ENCODE measurements around the gene RPS6KA2.

Gene RPS6KA2

GRCh38 chr6:166598441-166599138 lies 28.5 kb downstream of the RPS6KA2 start:
- Histone ChIP-seq H3K27me3 (ENCODE audit: control insufficient read depth, insufficient read depth, low read length) (no peaks in the 10 kb centered on the region), H3K27ac (ENCODE audit: low read depth, low read length) (no peak overlapping the region), H3K9me3 (ENCODE audit: control insufficient read depth, insufficient read depth, low read depth, low read length) (no peaks in the 10 kb centered on the region), H3K9ac (ENCODE audit: low read length) (no peak overlapping the region), H3K4me3 (ENCODE audit: low read depth, low read length) (no peak overlapping the region), H3K4me1 (ENCODE audit: control insufficient read depth, insufficient read depth, low read length) (peaks cover 9% of the 10 kb centered on the region), H3K36me3 (ENCODE audit: control insufficient read depth, insufficient read depth, low read length) (no peaks in the 10 kb centered on the region)

GRCh38 chr6:166597711-166598440 lies 29.2 kb downstream of the RPS6KA2 start:
- no peaks in the 10 kb centered on the region for H3K27me3 ChIP-seq (ENCODE audit: control insufficient read depth, insufficient read depth, low read length)
- H3K27ac ChIP-seq (ENCODE audit: low read depth, low read length), result no peak overlapping the region
- no peak overlapping the region for H3K9ac ChIP-seq (ENCODE audit: low read length)
- peaks cover 4% of the 10 kb centered on the region for H3K4me1 ChIP-seq (ENCODE audit: control insufficient read depth, insufficient read depth, low read length)
- H3K4me3 ChIP-seq (ENCODE audit: low read depth, low read length), result no peak overlapping the region
- no peaks in the 10 kb centered on the region for H3K9me3 ChIP-seq (ENCODE audit: control insufficient read depth, insufficient read depth, low read depth, low read length)
- H3K36me3 ChIP-seq (ENCODE audit: control insufficient read depth, insufficient read depth, low read length), result no peaks in the 10 kb centered on the region

DNA sequence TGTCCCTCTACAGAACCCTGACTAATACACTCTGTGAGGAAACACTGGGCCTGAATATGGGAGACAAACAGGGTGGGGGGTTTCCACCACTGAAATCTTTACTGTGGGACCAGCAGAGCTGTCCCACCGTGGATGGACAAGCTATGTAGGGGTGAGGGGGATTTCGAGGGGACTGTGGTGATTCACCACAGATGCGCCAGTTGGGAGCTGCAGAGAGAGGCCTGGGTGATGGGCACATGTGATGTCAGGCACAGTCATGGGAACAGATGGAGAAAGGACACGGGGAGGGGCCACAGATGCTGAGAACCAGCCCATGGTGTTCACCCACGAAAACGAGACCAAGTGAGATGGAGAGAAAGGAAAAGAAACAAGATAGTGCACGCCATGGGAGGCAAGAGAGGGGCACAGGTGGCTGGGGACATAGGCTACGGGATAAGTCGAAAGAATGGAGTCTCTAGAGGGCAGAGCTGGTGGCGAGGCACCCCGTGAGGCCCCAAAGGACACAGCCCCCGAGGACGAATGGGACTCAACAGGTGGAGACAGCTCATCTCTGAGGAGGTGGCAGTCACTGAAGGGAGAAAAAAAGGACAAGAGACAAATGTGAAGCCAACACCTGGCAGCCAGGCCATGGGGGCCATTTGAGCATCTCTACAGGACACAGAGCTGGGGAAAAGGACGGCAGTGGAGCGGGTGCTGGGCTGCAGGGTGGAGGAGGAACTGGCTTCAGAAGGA lies 30.1 kb downstream of the RPS6KA2 start:
- Histone ChIP-seq H3K27ac (ENCODE audit: low read depth, low read length) (no peak overlapping the region), H3K9ac (ENCODE audit: low read length) (no peak overlapping the region), H3K4me1 (ENCODE audit: control insufficient read depth, insufficient read depth, low read length) (peaks cover 3% of the 10 kb centered on the region; the same call in 1 of the 2 replicates)

GRCh38 chr6:166595949-166596348 lies 31.1 kb downstream of the RPS6KA2 start:
- Histone ChIP-seq H3K9ac (ENCODE audit: low read length) (no peak overlapping the region), H3K9me3 (ENCODE audit: control insufficient read depth, insufficient read depth, low read depth, low read length) (no peaks in the 10 kb centered on the region), H3K4me1 (ENCODE audit: control insufficient read depth, insufficient read depth, low read length) (peaks cover 3% of the 10 kb centered on the region; the same call in 1 of the 2 replicates), H3K27ac (ENCODE audit: low read depth, low read length) (no peak overlapping the region), H3K36me3 (ENCODE audit: control insufficient read depth, insufficient read depth, low read length) (no peaks in the 10 kb centered on the region), H3K27me3 (ENCODE audit: control insufficient read depth, insufficient read depth, low read length) (no peaks in the 10 kb centered on the region), H3K4me3 (ENCODE audit: low read depth, low read length) (no peak overlapping the region)

More for the DNA sequence above, 30.1 kb downstream of the RPS6KA2 start:
- Histone ChIP-seq H3K27me3 (ENCODE audit: control insufficient read depth, insufficient read depth, low read length) (no peaks in the 10 kb centered on the region), H3K36me3 (ENCODE audit: control insufficient read depth, insufficient read depth, low read length) (no peaks in the 10 kb centered on the region), H3K9me3 (ENCODE audit: control insufficient read depth, insufficient read depth, low read depth, low read length) (no peaks in the 10 kb centered on the region), H3K4me3 (ENCODE audit: low read depth, low read length) (no peak overlapping the region)

DNA sequence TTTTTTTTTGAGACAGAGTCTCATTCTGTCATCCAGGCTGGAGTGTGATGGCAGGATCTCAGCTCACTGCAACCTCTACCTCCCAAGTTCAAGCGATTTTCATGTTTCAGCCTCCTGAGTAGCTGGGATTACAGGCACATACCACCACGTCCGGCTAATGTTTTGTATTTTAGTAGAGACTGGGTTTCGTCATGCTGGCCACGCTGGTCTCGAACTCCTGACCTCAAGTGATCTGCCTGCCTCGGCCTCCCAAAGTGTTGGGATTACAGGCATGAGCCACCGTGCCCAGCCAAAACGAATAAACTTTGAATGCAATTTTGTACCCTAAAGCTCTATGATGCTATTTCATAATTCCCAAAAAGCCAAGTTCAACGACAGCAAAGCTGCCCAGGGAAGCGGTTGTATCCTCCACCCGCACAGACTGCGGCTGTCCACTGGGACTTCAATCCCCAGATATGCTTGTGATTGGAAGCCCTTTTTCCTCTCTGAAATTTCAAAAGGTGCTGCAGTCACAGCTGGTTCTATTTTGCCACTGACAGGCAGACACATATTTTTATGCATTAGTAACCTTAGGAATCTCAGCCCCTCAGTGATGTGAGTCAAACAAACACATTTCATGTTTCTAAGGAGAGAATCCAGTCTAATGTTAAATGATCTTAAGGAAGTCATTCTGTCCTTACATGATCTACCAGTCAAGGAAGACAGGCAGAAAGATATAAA lies 31.8 kb downstream of the RPS6KA2 start:
- Histone ChIP-seq H3K4me3 (ENCODE audit: low read depth, low read length) (no peak overlapping the region), H3K9ac (ENCODE audit: low read length) (no peak overlapping the region), H3K36me3 (ENCODE audit: control insufficient read depth, insufficient read depth, low read length) (no peaks in the 10 kb centered on the region), H3K9me3 (ENCODE audit: control insufficient read depth, insufficient read depth, low read depth, low read length) (no peaks in the 10 kb centered on the region), H3K27me3 (ENCODE audit: control insufficient read depth, insufficient read depth, low read length) (no peaks in the 10 kb centered on the region), H3K4me1 (ENCODE audit: control insufficient read depth, insufficient read depth, low read length) (peaks cover 3% of the 10 kb centered on the region; the same call in 1 of the 2 replicates), H3K27ac (ENCODE audit: low read depth, low read length) (no peak overlapping the region)

GRCh38 chr6:166592821-166593220 lies 34.2 kb downstream of the RPS6KA2 start:
- Histone ChIP-seq H3K27ac (ENCODE audit: low read depth, low read length) (no peak overlapping the region), H3K9me3 (ENCODE audit: control insufficient read depth, insufficient read depth, low read depth, low read length) (no peaks in the 10 kb centered on the region), H3K27me3 (ENCODE audit: control insufficient read depth, insufficient read depth, low read length) (no peaks in the 10 kb centered on the region), H3K36me3 (ENCODE audit: control insufficient read depth, insufficient read depth, low read length) (no peaks in the 10 kb centered on the region), H3K4me1 (ENCODE audit: control insufficient read depth, insufficient read depth, low read length) (peaks cover 7% of the 10 kb centered on the region; the same call in 1 of the 2 replicates), H3K9ac (ENCODE audit: low read length) (no peak overlapping the region), H3K4me3 (ENCODE audit: low read depth, low read length) (no peak overlapping the region)

DNA sequence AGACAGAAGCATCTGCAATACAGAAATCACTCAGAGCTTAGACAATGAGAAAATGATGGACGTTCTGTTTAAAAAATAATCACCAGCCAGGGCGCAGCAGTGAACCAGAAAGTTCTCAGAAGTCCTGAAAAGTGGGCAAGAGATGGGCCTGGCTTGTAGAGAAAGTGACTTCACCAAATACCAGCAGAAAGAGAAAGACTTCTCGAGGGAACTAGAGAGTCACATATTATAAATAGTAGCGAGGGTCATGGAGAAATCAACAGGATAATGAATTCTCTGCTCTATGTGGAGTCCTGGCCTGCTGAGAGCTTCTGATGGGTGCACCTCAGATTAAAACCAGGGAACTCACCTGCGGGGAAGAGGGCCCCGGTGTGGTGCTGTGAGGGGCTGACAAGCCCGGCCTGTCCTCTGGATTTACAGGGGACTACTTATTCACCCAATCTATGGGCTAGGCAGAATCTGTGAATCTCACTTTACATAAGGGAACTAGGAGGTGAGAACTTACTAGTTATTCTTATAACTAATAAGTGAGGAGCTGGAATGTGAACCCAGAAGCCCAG lies 35.0 kb downstream of the RPS6KA2 start:
- peaks cover 7% of the 10 kb centered on the region; the same call in 1 of the 2 replicates for H3K4me1 ChIP-seq (ENCODE audit: control insufficient read depth, insufficient read depth, low read length)

GRCh38 chr6:166591026-166591425 lies 36.0 kb downstream of the RPS6KA2 start:
- Histone ChIP-seq H3K27me3 (ENCODE audit: control insufficient read depth, insufficient read depth, low read length) (no peaks in the 10 kb centered on the region), H3K9me3 (ENCODE audit: control insufficient read depth, insufficient read depth, low read depth, low read length) (no peaks in the 10 kb centered on the region), H3K9ac (ENCODE audit: low read length) (no peak overlapping the region), H3K36me3 (ENCODE audit: control insufficient read depth, insufficient read depth, low read length) (no peaks in the 10 kb centered on the region), H3K4me3 (ENCODE audit: low read depth, low read length) (no peak overlapping the region), H3K27ac (ENCODE audit: low read depth, low read length) (no peak overlapping the region), H3K4me1 (ENCODE audit: control insufficient read depth, insufficient read depth, low read length) (peaks cover 7% of the 10 kb centered on the region; the same call in 1 of the 2 replicates)

More for the DNA sequence above, 35.0 kb downstream of the RPS6KA2 start:
- Histone ChIP-seq H3K36me3 (ENCODE audit: control insufficient read depth, insufficient read depth, low read length) (no peaks in the 10 kb centered on the region), H3K9ac (ENCODE audit: low read length) (no peak overlapping the region), H3K27me3 (ENCODE audit: control insufficient read depth, insufficient read depth, low read length) (no peaks in the 10 kb centered on the region), H3K27ac (ENCODE audit: low read depth, low read length) (no peak overlapping the region), H3K4me3 (ENCODE audit: low read depth, low read length) (no peak overlapping the region), H3K9me3 (ENCODE audit: control insufficient read depth, insufficient read depth, low read depth, low read length) (no peaks in the 10 kb centered on the region)

DNA sequence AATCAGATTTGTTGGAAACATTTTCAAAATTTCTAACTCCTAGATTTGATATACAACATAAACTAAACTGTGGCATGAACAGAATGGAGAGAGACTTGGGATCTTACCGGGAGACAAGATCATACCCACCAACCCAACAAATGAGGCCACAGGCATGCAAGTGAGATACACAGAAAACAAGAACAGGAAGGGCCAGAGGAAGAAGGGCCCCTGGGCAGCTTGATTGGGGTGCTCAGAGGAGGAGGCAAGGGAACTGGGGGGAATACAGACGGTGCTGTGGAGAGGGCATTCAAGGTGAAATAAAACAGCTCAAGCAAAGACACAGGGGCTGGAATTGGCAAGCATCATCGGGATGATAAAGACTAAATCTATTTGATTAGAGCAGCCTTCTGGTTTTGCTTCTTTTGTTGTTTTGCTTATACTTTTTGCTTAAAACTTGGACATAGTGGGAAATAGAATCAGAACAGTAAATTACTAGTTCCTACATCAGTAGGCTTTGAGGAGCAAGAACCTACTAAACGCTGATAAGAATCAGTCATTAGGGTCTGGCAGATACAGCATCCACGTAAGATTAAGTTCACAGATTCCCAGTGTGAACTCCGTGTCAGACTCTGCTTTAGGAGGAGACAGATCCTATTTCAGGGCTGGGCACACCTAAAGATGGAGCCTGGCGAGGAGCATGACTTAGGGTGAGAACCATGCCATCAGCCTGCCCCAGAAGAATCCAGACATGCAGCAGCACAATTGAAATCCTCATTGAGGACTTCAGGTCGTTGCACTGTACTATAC lies 37.1 kb downstream of the RPS6KA2 start:
- H3K27ac ChIP-seq (ENCODE audit: low read depth, low read length), result no peak overlapping the region
- no peaks in the 10 kb centered on the region for H3K9me3 ChIP-seq (ENCODE audit: control insufficient read depth, insufficient read depth, low read depth, low read length)
- no peaks in the 10 kb centered on the region for H3K36me3 ChIP-seq (ENCODE audit: control insufficient read depth, insufficient read depth, low read length)
- H3K9ac ChIP-seq (ENCODE audit: low read length), result no peak overlapping the region
- peaks cover 7% of the 10 kb centered on the region; the same call in 1 of the 2 replicates for H3K4me1 ChIP-seq (ENCODE audit: control insufficient read depth, insufficient read depth, low read length)
- no peaks in the 10 kb centered on the region for H3K27me3 ChIP-seq (ENCODE audit: control insufficient read depth, insufficient read depth, low read length)
- H3K4me3 ChIP-seq (ENCODE audit: low read depth, low read length), result no peak overlapping the region

DNA sequence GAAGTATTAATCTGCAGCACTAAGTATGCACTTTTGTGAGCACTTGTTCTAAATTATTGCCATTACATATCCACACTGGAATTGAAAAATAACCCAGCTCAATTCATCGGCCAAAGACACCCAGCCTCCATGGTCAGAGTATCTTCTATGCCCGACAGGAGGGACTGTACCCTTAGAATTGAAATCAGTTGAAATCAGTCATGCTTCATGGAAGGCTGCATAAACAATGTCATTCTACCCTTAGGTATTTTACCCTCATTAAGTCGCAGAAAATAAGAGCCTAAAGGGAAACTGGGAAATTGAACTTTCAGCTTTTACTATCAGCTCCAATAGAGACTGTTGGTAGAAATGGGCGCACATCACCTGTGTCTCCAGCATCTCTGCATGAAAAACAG lies 37.7 kb downstream of the RPS6KA2 start:
- no peaks in the 10 kb centered on the region for H3K9me3 ChIP-seq (ENCODE audit: control insufficient read depth, insufficient read depth, low read depth, low read length)
- H3K27ac ChIP-seq (ENCODE audit: low read depth, low read length), result no peak overlapping the region
- peaks cover 7% of the 10 kb centered on the region; the same call in 1 of the 2 replicates for H3K4me1 ChIP-seq (ENCODE audit: control insufficient read depth, insufficient read depth, low read length)
- H3K27me3 ChIP-seq (ENCODE audit: control insufficient read depth, insufficient read depth, low read length), result no peaks in the 10 kb centered on the region
- H3K9ac ChIP-seq (ENCODE audit: low read length), result no peak overlapping the region
- no peak overlapping the region for H3K4me3 ChIP-seq (ENCODE audit: low read depth, low read length)
- H3K36me3 ChIP-seq (ENCODE audit: control insufficient read depth, insufficient read depth, low read length), result no peaks in the 10 kb centered on the region
